SK-N-SH (cell line): ENCODE measurements around the gene SUPT3H. TPM values are rescaled to one million over a fixed set of nuclear protein-coding genes. Genes with fewer than 3 reads are reported as not detected.

Experiments
- CTCF ChIA-PET: fragments of 300-600, 350-600 bp; formaldehyde crosslinking; extraction: SDS; loops from one replicate; lab custom pipeline; 2021; lab: Yijun Ruan, JAX
- POLR2A ChIA-PET: fragments of 350-600 bp; sonication (Branson Sonifier 250); formaldehyde crosslinking; extraction: SDS; loops from one replicate; lab custom pipeline; 2020; ENCODE audit warnings: antibody characterized with exemption, inconsistent platforms; lab: Yijun Ruan, JAX
- DNase-seq: peaks from one replicate; pipeline ENCODE4 v3.0.0; 2012
- H2AFZ ChIP-seq: fragments of 200-600 bp; sonication (generic); 2 replicates; pipeline ENCODE4 v1.8.1; 2016; ENCODE audit warnings: antibody characterized with exemption, mild to moderate bottlenecking, low read depth
- H3F3A ChIP-seq: fragments of 200-600 bp; sonication (generic); replicated peaks from 2 replicates; pipeline ENCODE3; 2016; ENCODE audit warnings: antibody characterized with exemption, mild to moderate bottlenecking; ENCODE audit not compliant: insufficient read depth
- H3K27ac ChIP-seq, 2 experiments: fragments of 200-500 bp in 1 of 2; fragments of 200-600 bp in 1 of 2; sonication (Bioruptor generic) in 1 of 2; sonication (generic), shearing (Covaris generic) in 1 of 2; 2 replicates each; pipeline versions ENCODE4 v1.5.1 to v1.6.1; 2014 to 2016; ENCODE audit warnings: low read depth in 2 of 2, inconsistent platforms in 1 of 2, low read length in 1 of 2, mild to moderate bottlenecking in 1 of 2, mixed read lengths in 1 of 2
- H3K27me3 ChIP-seq: fragments of 200-600 bp; sonication (generic), shearing (Covaris generic); 2 replicates; pipeline ENCODE4 v1.6.1; 2016; ENCODE audit warnings: mixed run types; ENCODE audit not compliant: insufficient read depth
- H3K36me3 ChIP-seq, 2 experiments: fragments of 200-500 bp in 1 of 2; fragments of 200-600 bp in 1 of 2; sonication (Bioruptor generic) in 1 of 2; sonication (generic) in 1 of 2; replicated peaks in 1 of 2; 2 replicates each; pipeline versions ENCODE3 to v1.5.1; 2014 to 2016; ENCODE audit warnings: low read length in 1 of 2, mild to moderate bottlenecking in 1 of 2; ENCODE audit not compliant: insufficient read depth in 2 of 2, control insufficient read depth in 1 of 2
- H3K4me1 ChIP-seq, 2 experiments: fragments of 200-500 bp in 1 of 2; fragments of 200-600 bp in 1 of 2; sonication (Bioruptor generic) in 1 of 2; sonication (generic), shearing (Covaris generic) in 1 of 2; 2 replicates each; pipeline versions ENCODE4 v1.5.1 to v1.6.1; 2014 to 2016; ENCODE audit warnings: low read depth in 1 of 2, low read length in 1 of 2, mixed run types in 1 of 2; ENCODE audit not compliant: insufficient read depth in 2 of 2, control insufficient read depth in 1 of 2
- H3K4me2 ChIP-seq: fragments of 200-600 bp; sonication (generic), shearing (Covaris generic); 2 replicates; pipeline ENCODE4 v1.6.1; 2017; ENCODE audit warnings: mixed run types
- H3K4me3 ChIP-seq, 2 experiments: fragments of 200-500 bp in 1 of 2; fragments of 200-600 bp in 1 of 2; sonication (Bioruptor generic) in 1 of 2; sonication (generic), shearing (Covaris generic) in 1 of 2; 2 replicates each; pipeline versions ENCODE4 v1.5.1 to v1.8.1; 2014 to 2016; ENCODE audit warnings: low read depth in 2 of 2, inconsistent platforms in 1 of 2, low read length in 1 of 2, mild to moderate bottlenecking in 1 of 2, mixed read lengths in 1 of 2, moderate library complexity in 1 of 2
- H3K79me2 ChIP-seq: fragments of 200-600 bp; sonication (generic); 2 replicates; pipeline ENCODE4 v1.8.1; 2017; ENCODE audit warnings: mild to moderate bottlenecking; ENCODE audit not compliant: insufficient read depth
- H3K9ac ChIP-seq: fragments of 200-600 bp; sonication (generic); 2 replicates; pipeline ENCODE4 v1.6.1; 2017; ENCODE audit warnings: mixed run types
- H3K9me2 ChIP-seq: fragments of 200-600 bp; sonication (generic); 2 replicates; pipeline ENCODE4 v1.6.1; 2017; ENCODE audit warnings: mixed run types
- H3K9me3 ChIP-seq: fragments of 200-600 bp; sonication (generic); 2 replicates; pipeline ENCODE4 v1.6.1; 2017; ENCODE audit warnings: mixed run types, mild to moderate bottlenecking, moderate library complexity
- H4K20me1 ChIP-seq: fragments of 200-600 bp; sonication (generic); 2 replicates; pipeline ENCODE4 v1.6.1; 2017; ENCODE audit warnings: mild to moderate bottlenecking, mixed run types; ENCODE audit not compliant: insufficient read depth
- CHD2 ChIP-seq: fragments of 150-350 bp; IDR thresholded peaks from 2 replicates; pipeline ENCODE4 v1.6.1; 2018; ENCODE audit warnings: low read length; ENCODE audit not compliant: partially characterized antibody
- CTCF ChIP-seq: fragments of 200-600 bp; sonication (generic); IDR thresholded peaks from 2 replicates; pipeline ENCODE4 v1.6.1; 2017; ENCODE audit warnings: antibody characterized with exemption, mild to moderate bottlenecking, moderate library complexity
- EZH2phosphoT487 ChIP-seq: fragments of 200-600 bp; sonication (generic); IDR thresholded peaks from 2 replicates; pipeline ENCODE4 v1.6.1; 2017; ENCODE audit warnings: low read depth, mixed run types, mild to moderate bottlenecking, antibody characterized with exemption, moderate library complexity, borderline replicate concordance
- IRF3 ChIP-seq: fragments of 150-350 bp; IDR thresholded peaks from 2 replicates; pipeline ENCODE4 v1.6.1; 2016; ENCODE audit warnings: mild to moderate bottlenecking, low read depth, low read length
- JUND ChIP-seq: IDR thresholded peaks from 2 replicates; pipeline ENCODE4 v1.4.0; 2012
- MAX ChIP-seq: IDR thresholded peaks from 2 replicates; pipeline ENCODE4 v1.4.0; 2012; ENCODE audit warnings: low read depth
- MEF2A ChIP-seq: IDR thresholded peaks from 2 replicates; pipeline ENCODE4 v1.4.0; 2012; ENCODE audit warnings: low read depth, borderline replicate concordance
- NFIC ChIP-seq: IDR thresholded peaks from 2 replicates; pipeline ENCODE4 v1.4.0; 2012; ENCODE audit warnings: borderline replicate concordance
- PBX3 ChIP-seq: IDR thresholded peaks from 2 replicates; pipeline ENCODE4; 2012
- RAD21 ChIP-seq: IDR thresholded peaks from 2 replicates; pipeline ENCODE4 v1.6.1; 2012; ENCODE audit warnings: mild to moderate bottlenecking, low read length
- REST ChIP-seq: IDR thresholded peaks from 2 replicates; pipeline ENCODE4 v1.6.1; 2012; ENCODE audit warnings: mild to moderate bottlenecking, low read depth, low read length, moderate library complexity
- RXRA ChIP-seq: IDR thresholded peaks from 2 replicates; pipeline ENCODE4 v1.4.0; 2012; ENCODE audit warnings: low read depth, mild to moderate bottlenecking, borderline replicate concordance
- SIN3A ChIP-seq: IDR thresholded peaks from 2 replicates; pipeline ENCODE4 v1.6.1; 2012; ENCODE audit warnings: low read depth, mild to moderate bottlenecking, low read length, moderate library complexity, borderline replicate concordance
- SMC3 ChIP-seq: IDR thresholded peaks from 2 replicates; pipeline ENCODE4 v1.6.1; 2012; ENCODE audit warnings: low read depth, low read length, improper control_type of control experiment
- TAF1 ChIP-seq: IDR thresholded peaks from 2 replicates; pipeline ENCODE4 v1.6.1; 2012; ENCODE audit warnings: low read depth, mild to moderate bottlenecking, low read length, moderate library complexity, borderline replicate concordance
- TCF12 ChIP-seq: IDR thresholded peaks from 2 replicates; pipeline ENCODE4 v1.4.0; 2012
- TEAD4 ChIP-seq: IDR thresholded peaks from 2 replicates; pipeline ENCODE4 v1.4.0; 2012; ENCODE audit warnings: mild to moderate bottlenecking, borderline replicate concordance; ENCODE audit not compliant: insufficient read depth
- USF1 ChIP-seq: IDR thresholded peaks from 2 replicates; pipeline ENCODE4 v1.4.0; 2012; ENCODE audit warnings: low read depth, borderline replicate concordance
- YY1 ChIP-seq: IDR thresholded peaks from 2 replicates; pipeline ENCODE4 v1.4.0; 2012; ENCODE audit warnings: low read depth, mild to moderate bottlenecking
- WGBS: methylation state at CpG from one replicate; pipeline ENCODE4 v1.1.6; 2017; ENCODE audit warnings: low lambda C conversion rate; 5-methylcytosine and 5-hydroxymethylcytosine counted together
- polyA plus RNA-seq, 3 experiments: library from polyadenylated mRNA; depleted of rRNA; stranded (reverse); fragments of >200 nt; gene quantifications; 2 replicates each; pipeline ENCODE4 v1.2.3, GENCODE V29; 2012

SUPT3H gene
- polyA plus RNA-seq, 1 of the 3 experiments (the other 2 are of a cell fraction) = 10.9 TPM

GRCh38 chr6:44868335-44868668 is 509.4 kb downstream of the SUPT3H start:
- no peak for DNase-seq
- Histone ChIP-seq H3K79me2 (no peaks in the 10 kb centered on the region), H3K27me3 (no peaks in the 10 kb centered on the region), H3K9me2 (no peaks in the 10 kb centered on the region), H2AFZ (no peak overlapping the region), H3K4me2 (no peak overlapping the region), H3K36me3 (no peaks in the 10 kb centered on the region), H4K20me1 (no peaks in the 10 kb centered on the region), H3K4me3 (no peak overlapping the region), H3F3A (no peaks in the 10 kb centered on the region), H3K9me3 (no peaks in the 10 kb centered on the region), H3K4me1 (no peaks in the 10 kb centered on the region), H3K27ac (no peak overlapping the region), H3K9ac (no peak overlapping the region)
- CTCF ChIA-PET = interaction anchor here (1.4 kb wide), 1 partner anchor 213 kb away, joined by 4 read pairs; no protein-coding TSS in a partner anchor
- POLR2A ChIA-PET = no interaction called here
- 93% methylated on average over 2 of the region's 2 CpGs for whole genome bisulfite sequencing
- no peak for TF ChIP-seq USF1
- TF ChIP-seq RAD21 = no peak
- no peak for TF ChIP-seq REST
- no peak for TF ChIP-seq TEAD4
- no peak for TF ChIP-seq IRF3
- no peak for TF ChIP-seq YY1
- TF ChIP-seq NFIC = no peak
- TF ChIP-seq TAF1 = no peak
- no peak for TF ChIP-seq MEF2A
- no peak for TF ChIP-seq CHD2

- 78% methylated on average over 7 of the region's 7 CpGs for WGBS
- TF ChIP-seq MAX (no peak), RAD21 (no peak), RXRA (no peak), SMC3 (no peak), NFIC (no peak), PBX3 (no peak), CTCF (no peak), EZH2phosphoT487 (no peak), YY1 (no peak), SIN3A (no peak), JUND (no peak), TCF12 (no peak)
These were observed 510.0 kb downstream of the SUPT3H start for GRCh38 chr6:44867571-44868334.

More at GRCh38 chr6:44867571-44868334, 510.0 kb downstream of the SUPT3H start:
- H4K20me1 ChIP-seq = no peaks in the 10 kb centered on the region
- no peaks in the 10 kb centered on the region for H3K9me3 ChIP-seq
- no peaks in the 10 kb centered on the region for H3K4me1 ChIP-seq
- no peaks in the 10 kb centered on the region for H3K9me2 ChIP-seq
- ChIA-PET CTCF (interaction anchor here (1.4 kb wide), 1 partner anchor 212 kb away, joined by 4 read pairs; no protein-coding TSS in a partner anchor), POLR2A (no interaction called here)
- H3F3A ChIP-seq = no peaks in the 10 kb centered on the region
- H3K9ac ChIP-seq = no peak overlapping the region
- H3K4me3 ChIP-seq = no peak overlapping the region
- H3K27me3 ChIP-seq = no peaks in the 10 kb centered on the region
- no peaks in the 10 kb centered on the region for H3K79me2 ChIP-seq
- no peak for DNase-seq
- H3K27ac ChIP-seq = no peak overlapping the region
- no peaks in the 10 kb centered on the region for H3K36me3 ChIP-seq
- no peak overlapping the region for H2AFZ ChIP-seq
- no peak overlapping the region for H3K4me2 ChIP-seq
